Lower lobe of right lung (tissue), 2 donors: ENCODE results near the gene CSNK1G2. TPM values are rescaled to one million over a fixed set of nuclear protein-coding genes. Genes with fewer than 3 reads are reported as not detected.
A peak's percentile ranks its signal among the peaks of the same experiment; 100 is the strongest.

Experiments used
- ATAC-seq, 2 donors: fragments of 200-7000 bp; cut with Tn5 transposase; one replicate each; pipeline ENCODE4 v1.9.1; 2020 to 2022; ENCODE audit warnings: mild to moderate bottlenecking in 2 of 2, moderate library complexity in 2 of 2
- DNase-seq: peaks from one replicate; pipeline ENCODE4 v3.0.0-alpha.2; 2020
- H3K27ac ChIP-seq: fragments of 200-600 bp; one replicate; pipeline ENCODE4 v1.8.0; 2022
- H3K27me3 ChIP-seq: fragments of 200-600 bp; one replicate; pipeline ENCODE4 v1.8.0; 2022; ENCODE audit warnings: low read depth
- H3K36me3 ChIP-seq: fragments of 200-600 bp; one replicate; pipeline ENCODE4 v1.8.0; 2022; ENCODE audit warnings: mild to moderate bottlenecking
- H3K4me1 ChIP-seq: fragments of 200-600 bp; one replicate; pipeline ENCODE4 v1.8.0; 2022
- H3K4me3 ChIP-seq: fragments of 200-600 bp; one replicate; pipeline ENCODE4 v1.8.0; 2022; ENCODE audit warnings: mild to moderate bottlenecking
- H3K9me3 ChIP-seq: fragments of 200-600 bp; one replicate; pipeline ENCODE4 v1.8.0; 2022
- CTCF ChIP-seq: fragments of 200-600 bp; IDR thresholded peaks from one replicate; pipeline ENCODE4 v1.8.0; 2022; ENCODE audit warnings: antibody characterized with exemption, mild to moderate bottlenecking
- intact Hi-C: fragments of 100-400 bp; cut with DNase I; formaldehyde crosslinking; loops from one replicate; pipeline ENCODE4 v1.11.0; 2022
- total RNA-seq: library from RNA; stranded (reverse); fragmentation: NEBNext Ultra II Directional; extraction: Animal tissue kit (Norgen Biotek cat#: 25700); gene quantifications from one replicate; pipeline ENCODE4 v1.2.1, GENCODE V29; 2021
- donor health status: DM: no; HTN: yes; CAD: no; lungs with severe emphysema.

CSNK1G2 gene
- total RNA-seq, 1 donor from 2014 or later: 55.4 TPM

- no peak overlapping the region for H3K4me3 ChIP-seq
- no peaks in the 10 kb centered on the region for H3K27me3 ChIP-seq
- DNase-seq: no peak
- H3K27ac ChIP-seq: no peak overlapping the region
- no peak for ATAC-seq
- intact Hi-C loops: no loop called here
- H3K4me1 ChIP-seq: no peaks in the 10 kb centered on the region
- H3K9me3 ChIP-seq: no peaks in the 10 kb centered on the region
- no peak for TF ChIP-seq CTCF
- peaks cover 10% of the 10 kb centered on the region for H3K36me3 ChIP-seq
Measured at GRCh38 chr19:1962674-1963073, 21.7 kb downstream of the CSNK1G2 start.

GRCh38 chr19:1967087-1967608, 26.2 kb downstream of the CSNK1G2 start:
- intact Hi-C loops: no loop called here
- Histone ChIP-seq H3K9me3 (no peaks in the 10 kb centered on the region), H3K36me3 (peaks cover 30% of the 10 kb centered on the region), H3K4me1 (no peaks in the 10 kb centered on the region), H3K27ac (no peak overlapping the region), H3K4me3 (no peak overlapping the region), H3K27me3 (no peaks in the 10 kb centered on the region)
- ATAC-seq (no peak), DNase-seq (no peak)
- no peak for TF ChIP-seq CTCF

- H3K27me3 ChIP-seq: no peaks in the 10 kb centered on the region
- DNase-seq: no peak
- intact Hi-C loops: no loop called here
- no peak overlapping the region for H3K27ac ChIP-seq
- no peak for ATAC-seq
- H3K4me1 ChIP-seq: no peaks in the 10 kb centered on the region
- peaks cover 22% of the 10 kb centered on the region for H3K36me3 ChIP-seq
- no peaks in the 10 kb centered on the region for H3K9me3 ChIP-seq
- TF ChIP-seq CTCF: no peak
- no peak overlapping the region for H3K4me3 ChIP-seq
Measured at GRCh38 chr19:1968279-1969175, 27.6 kb downstream of the CSNK1G2 start.

GRCh38 chr19:1969176-1970002, 28.4 kb downstream of the CSNK1G2 start:
- peaks cover 20% of the 10 kb centered on the region for H3K36me3 ChIP-seq
- H3K4me3 ChIP-seq: no peak overlapping the region
- no peaks in the 10 kb centered on the region for H3K9me3 ChIP-seq
- no peak overlapping the region for H3K27ac ChIP-seq
- intact Hi-C loops: no loop called here
- no peaks in the 10 kb centered on the region for H3K4me1 ChIP-seq
- DNase-seq (no peak), ATAC-seq (no peak)
- no peak for TF ChIP-seq CTCF
- no peaks in the 10 kb centered on the region for H3K27me3 ChIP-seq

- Histone ChIP-seq H3K27me3 (no peaks in the 10 kb centered on the region), H3K4me3 (no peak overlapping the region), H3K4me1 (no peaks in the 10 kb centered on the region), H3K27ac (no peak overlapping the region), H3K9me3 (no peaks in the 10 kb centered on the region), H3K36me3 (peaks cover 27% of the 10 kb centered on the region)
- TF ChIP-seq CTCF: no peak
- peak in 1 of 2 donors; percentile 3 for ATAC-seq
- no peak for DNase-seq
- intact Hi-C loops: no loop called here
Measured at GRCh38 chr19:1970003-1970805, 29.2 kb downstream of the CSNK1G2 start.
